PC-3 (cell line): ENCODE data around the gene NEDD4L. TPM values are rescaled to one million over a fixed set of nuclear protein-coding genes. Genes with fewer than 3 reads are reported as not detected.
A peak's percentile ranks its signal among the peaks of the same experiment; 100 is the strongest.

Source experiments
- ATAC-seq: fragments of 200-7000 bp; cut with Tn5 transposase; 2 replicates; pipeline ENCODE4 v1.9.1; 2020; ENCODE audit warnings: mild to moderate bottlenecking, moderate library complexity
- BruUV-seq: library from RNA; stranded (reverse); fragments of 400-500 nt; replicated peaks from 2 replicates; lab custom pipeline; 2021; lab: Mats Ljungman, UMichigan
- CTCF ChIA-PET: fragments of 300-600 bp; sonication (Branson Sonifier 250); formaldehyde crosslinking; loops from one replicate; lab custom pipeline; 2022; ENCODE audit warnings: antibody characterized with exemption; lab: Charles Lee
- POLR2A ChIA-PET: fragments of 300-600 bp; sonication (Branson Sonifier 250); formaldehyde crosslinking; loops from one replicate; lab custom pipeline; 2022; ENCODE audit warnings: antibody characterized with exemption; ENCODE audit not compliant: unreplicated experiment; lab: Charles Lee
- DNase-seq: peaks from one replicate; pipeline ENCODE4 v3.0.0-alpha.2; 2015
- H2AFZ ChIP-seq: fragments of 300-600 bp; sonication (generic); 2 replicates; pipeline ENCODE4 v1.6.0; 2016; ENCODE audit warnings: antibody characterized with exemption, low read length
- H3F3A ChIP-seq: fragments of 300-600 bp; sonication (generic); one replicate; pipeline ENCODE4 v1.6.0; 2017; ENCODE audit warnings: antibody characterized with exemption, low read length, control low read depth, mild to moderate bottlenecking; ENCODE audit not compliant: unreplicated experiment
- H3K27ac ChIP-seq: fragments of 300-600 bp; sonication (generic); 2 replicates; pipeline ENCODE4 v1.5.1; 2016; ENCODE audit warnings: mild to moderate bottlenecking, low read length
- H3K27me3 ChIP-seq: fragments of 300-600 bp; sonication (generic); 2 replicates; pipeline ENCODE4 v1.6.1; 2016; ENCODE audit warnings: low read length, mixed read lengths
- H3K36me3 ChIP-seq: fragments of 300-600 bp; sonication (generic); 2 replicates; pipeline ENCODE4 v1.6.1; 2016; ENCODE audit warnings: low read depth, mixed run types, low read length, mixed read lengths
- H3K4me1 ChIP-seq: fragments of 300-600 bp; sonication (generic); 2 replicates; pipeline ENCODE4 v1.5.1; 2016; ENCODE audit warnings: low read length; ENCODE audit not compliant: insufficient read depth
- H3K4me2 ChIP-seq: fragments of 300-600 bp; sonication (generic); 2 replicates; pipeline ENCODE4 v1.6.0; 2016; ENCODE audit warnings: low read length
- H3K4me3 ChIP-seq: fragments of 300-600 bp; sonication (generic); 2 replicates; pipeline ENCODE4 v1.5.1; 2016; ENCODE audit warnings: mild to moderate bottlenecking, low read length, mixed read lengths
- H3K79me2 ChIP-seq: fragments of 300-600 bp; sonication (generic); 2 replicates; pipeline ENCODE4 v1.6.1; 2017; ENCODE audit warnings: low read length, mixed read lengths
- H3K9ac ChIP-seq: fragments of 300-600 bp; sonication (generic); 2 replicates; pipeline ENCODE4 v1.6.0; 2016; ENCODE audit warnings: mild to moderate bottlenecking, low read length
- H3K9me2 ChIP-seq: fragments of 300-600 bp; sonication (generic); replicated peaks from 2 replicates; pipeline ENCODE4 v1.6.1; 2016; ENCODE audit warnings: mixed run types, low read length, mixed read lengths
- H3K9me3 ChIP-seq: fragments of 300-600 bp; sonication (generic); 2 replicates; pipeline ENCODE4 v1.6.1; 2016; ENCODE audit warnings: low read length, mixed read lengths
- H4K20me1 ChIP-seq: fragments of 300-600 bp; sonication (generic); 2 replicates; pipeline ENCODE4 v1.6.1; 2016; ENCODE audit warnings: low read length, mixed read lengths
- EZH2 ChIP-seq: fragments of 300-600 bp; sonication (generic); IDR thresholded peaks from one replicate; pipeline ENCODE4 v1.6.1; 2017; ENCODE audit warnings: antibody characterized with exemption, mild to moderate bottlenecking, low read length; ENCODE audit not compliant: unreplicated experiment
- EZH2phosphoT487 ChIP-seq: fragments of 300-600 bp; sonication (generic); IDR thresholded peaks from 2 replicates; pipeline ENCODE4 v1.6.1; 2018; ENCODE audit warnings: mild to moderate bottlenecking, antibody characterized with exemption, low read length, borderline replicate concordance
- intact Hi-C: fragments of 100-400 bp; cut with micrococcal nuclease; formaldehyde crosslinking; loops from 2 replicates; pipeline ENCODE4 v1.9.0; 2023
- total RNA-seq: library from RNA; depleted of rRNA; stranded (reverse); fragments of >200 nt; gene quantifications from 2 replicates; pipeline ENCODE4 v1.2.3, GENCODE V29; 2014
- TF ChIP-seq, protein P1 (sequence below): fragments of 300-600 bp; sonication (generic); conservative IDR thresholded peaks from 2 replicates; pipeline ENCODE4 v1.5.1; 2017; ENCODE audit warnings: antibody characterized with exemption, low read depth, mild to moderate bottlenecking, low read length

Gene NEDD4L
- total RNA-seq, 1 experiment from 2014 or later = 105 TPM

DNA sequence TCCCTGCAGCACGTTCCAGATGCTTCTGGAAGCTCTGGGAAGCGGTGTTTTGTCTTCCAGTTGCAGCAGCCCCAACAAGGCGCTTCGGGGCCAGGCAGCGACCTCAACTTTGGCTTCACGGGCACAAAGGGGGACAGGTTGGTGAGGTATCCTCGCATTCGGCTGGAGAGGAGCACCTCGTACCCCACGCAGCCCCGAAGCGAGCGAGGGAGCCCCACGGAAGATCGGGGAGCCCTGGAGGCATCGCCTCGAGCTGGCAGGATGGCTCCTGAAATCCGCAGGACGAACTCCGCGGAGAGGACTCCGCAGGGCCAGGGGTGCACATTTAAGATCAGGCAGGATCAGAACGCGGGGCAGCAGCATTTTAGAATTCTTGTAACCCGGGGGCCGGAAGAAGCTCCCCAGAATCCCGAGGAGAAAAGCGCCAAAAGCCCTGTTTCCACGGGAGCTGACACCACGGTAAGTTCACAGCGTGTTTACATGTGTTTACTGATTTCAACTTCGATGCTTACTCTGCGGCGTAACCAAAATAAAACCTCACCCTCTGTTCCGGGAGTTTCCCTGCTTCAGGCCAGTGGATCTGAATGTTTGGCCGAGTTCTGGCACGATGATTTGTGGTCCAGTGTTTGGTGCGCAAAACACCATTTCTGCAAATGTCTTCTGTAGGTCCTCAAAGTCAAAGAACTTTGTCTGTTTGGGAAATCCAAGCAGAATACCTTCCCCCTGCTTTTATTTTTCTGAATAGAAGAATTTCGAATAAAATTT is 212.5 kb downstream of the NEDD4L start:
- POLR2A ChIA-PET = no interaction called here

DNA sequence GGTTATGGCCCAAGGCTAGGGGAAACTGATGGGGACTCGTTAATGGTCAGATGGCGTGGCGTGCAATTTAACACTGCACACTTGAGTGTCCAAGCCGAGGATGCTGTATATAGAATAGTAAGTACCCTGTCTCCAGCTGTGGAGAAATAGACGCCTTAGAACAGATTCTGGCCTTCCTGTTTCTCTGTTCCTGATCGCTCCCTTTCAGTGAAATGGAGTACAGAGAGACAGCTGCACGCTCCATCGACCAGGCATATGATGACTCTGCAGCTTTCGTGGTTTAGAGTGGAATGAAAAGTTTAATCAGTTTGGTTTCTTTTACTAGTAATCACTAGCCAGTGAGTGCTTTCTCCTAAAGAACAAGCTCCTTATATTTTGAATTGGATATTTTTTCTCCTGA is 213.4 kb downstream of the NEDD4L start:
- no peak overlapping the region for H3K4me2 ChIP-seq
- DNase-seq (peak; percentile 18), ATAC-seq (no peak)
- no TSS peak for BruUV-seq
- H3K27ac ChIP-seq = no peak overlapping the region
- H3K9me2 ChIP-seq = no peaks in the 10 kb centered on the region
- H3K79me2 ChIP-seq = peaks cover 71% of the 10 kb centered on the region
- H3K4me1 ChIP-seq = peaks cover 36% of the 10 kb centered on the region
- no peak overlapping the region for H3K4me3 ChIP-seq
- no peaks in the 10 kb centered on the region for H4K20me1 ChIP-seq
- peaks cover 4% of the 10 kb centered on the region for H3F3A ChIP-seq
- H3K9me3 ChIP-seq = no peaks in the 10 kb centered on the region
- intact Hi-C loops = no loop called here
- no peak overlapping the region for H2AFZ ChIP-seq
- H3K27me3 ChIP-seq = no peaks in the 10 kb centered on the region
- no peak overlapping the region for H3K9ac ChIP-seq
- POLR2A ChIA-PET = interaction anchor here (0.5 kb wide), 1 partner anchor 33 kb away, joined by 12 read pairs; no protein-coding TSS in a partner anchor
- CTCF ChIA-PET = no interaction called here
- TF ChIP-seq EZH2phosphoT487 (no peak), EZH2 (no peak)
- TF ChIP-seq, protein P1, sequence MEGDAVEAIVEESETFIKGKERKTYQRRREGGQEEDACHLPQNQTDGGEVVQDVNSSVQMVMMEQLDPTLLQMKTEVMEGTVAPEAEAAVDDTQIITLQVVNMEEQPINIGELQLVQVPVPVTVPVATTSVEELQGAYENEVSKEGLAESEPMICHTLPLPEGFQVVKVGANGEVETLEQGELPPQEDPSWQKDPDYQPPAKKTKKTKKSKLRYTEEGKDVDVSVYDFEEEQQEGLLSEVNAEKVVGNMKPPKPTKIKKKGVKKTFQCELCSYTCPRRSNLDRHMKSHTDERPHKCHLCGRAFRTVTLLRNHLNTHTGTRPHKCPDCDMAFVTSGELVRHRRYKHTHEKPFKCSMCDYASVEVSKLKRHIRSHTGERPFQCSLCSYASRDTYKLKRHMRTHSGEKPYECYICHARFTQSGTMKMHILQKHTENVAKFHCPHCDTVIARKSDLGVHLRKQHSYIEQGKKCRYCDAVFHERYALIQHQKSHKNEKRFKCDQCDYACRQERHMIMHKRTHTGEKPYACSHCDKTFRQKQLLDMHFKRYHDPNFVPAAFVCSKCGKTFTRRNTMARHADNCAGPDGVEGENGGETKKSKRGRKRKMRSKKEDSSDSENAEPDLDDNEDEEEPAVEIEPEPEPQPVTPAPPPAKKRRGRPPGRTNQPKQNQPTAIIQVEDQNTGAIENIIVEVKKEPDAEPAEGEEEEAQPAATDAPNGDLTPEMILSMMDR = no peak
- peaks cover 28% of the 10 kb centered on the region for H3K36me3 ChIP-seq

More for the DNA sequence above, 212.5 kb downstream of the NEDD4L start:
- H3K79me2 ChIP-seq = peaks cover 63% of the 10 kb centered on the region
- H3F3A ChIP-seq = no peaks in the 10 kb centered on the region
- H4K20me1 ChIP-seq = no peaks in the 10 kb centered on the region
- CTCF ChIA-PET = no interaction called here
- H3K4me1 ChIP-seq = peaks cover 26% of the 10 kb centered on the region
- intact Hi-C loops = no loop called here
- peaks cover 35% of the 10 kb centered on the region for H3K36me3 ChIP-seq
- no peaks in the 10 kb centered on the region for H3K27me3 ChIP-seq
- H3K9me2 ChIP-seq = no peaks in the 10 kb centered on the region
- H3K27ac ChIP-seq = no peak overlapping the region
- ATAC-seq (no peak), DNase-seq (no peak)
- H3K4me2 ChIP-seq = no peak overlapping the region
- no peak overlapping the region for H2AFZ ChIP-seq
- no peaks in the 10 kb centered on the region for H3K9me3 ChIP-seq
- H3K4me3 ChIP-seq = no peak overlapping the region
- no TSS peak for BruUV-seq
- H3K9ac ChIP-seq = no peak overlapping the region
- TF ChIP-seq EZH2 (no peak), EZH2phosphoT487 (no peak)
- TF ChIP-seq, protein P1 = no peak

DNA sequence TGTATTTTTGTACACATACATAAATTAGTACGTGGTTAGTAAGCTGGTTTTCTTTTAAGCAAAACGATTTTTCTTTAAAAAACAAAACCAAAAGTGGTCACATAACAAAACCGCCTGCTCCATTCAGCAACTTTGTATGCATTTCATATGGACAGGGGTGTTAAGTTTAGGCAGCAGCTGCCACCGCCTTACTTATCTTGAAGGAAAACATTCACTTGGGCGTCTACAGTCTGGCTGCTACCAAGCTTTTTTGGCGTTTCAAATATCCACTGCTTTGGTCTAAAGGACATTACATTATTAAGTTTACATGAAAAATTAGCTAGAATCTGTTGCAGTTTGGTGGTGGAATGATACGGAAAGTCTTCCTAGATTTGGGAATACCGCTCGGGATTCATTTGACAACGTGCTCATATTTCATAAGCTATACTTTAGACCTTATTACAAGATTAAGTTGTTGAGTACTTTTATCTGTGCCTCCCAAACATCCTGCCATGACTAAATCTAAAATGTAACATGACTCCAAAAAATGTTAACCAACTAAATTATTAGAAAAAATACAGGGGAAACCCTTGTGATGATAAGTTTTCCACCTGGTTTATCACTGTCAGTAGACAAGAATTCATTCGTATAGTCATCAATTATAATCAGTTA is 214.8 kb downstream of the NEDD4L start:
- Histone ChIP-seq H3K36me3 (peaks cover 17% of the 10 kb centered on the region; the same call in 1 of the 2 replicates), H3K9me2 (no peaks in the 10 kb centered on the region), H3K27ac (no peak overlapping the region), H3K27me3 (no peaks in the 10 kb centered on the region), H3K79me2 (peaks cover 66% of the 10 kb centered on the region), H3K9me3 (no peaks in the 10 kb centered on the region), H2AFZ (no peak overlapping the region), H4K20me1 (no peaks in the 10 kb centered on the region), H3K4me1 (peaks cover 41% of the 10 kb centered on the region), H3F3A (peaks cover 7% of the 10 kb centered on the region), H3K4me2 (no peak overlapping the region), H3K9ac (no peak overlapping the region), H3K4me3 (no peak overlapping the region)
- no peak for ATAC-seq
- DNase-seq = no peak
- no TSS peak for BruUV-seq
- no peak for TF ChIP-seq EZH2
- no peak for TF ChIP-seq EZH2phosphoT487
- TF ChIP-seq, protein P1 = no peak
- intact Hi-C loops = no loop called here
- CTCF ChIA-PET = no interaction called here
- POLR2A ChIA-PET = no interaction called here
